ENCODE data around the gene PPP2R2B.

The PPP2R2B gene

GRCh38 chr5:146878476-146879172 lies at the start of gene PPP2R2B:
Gene PPP2R2B, minus strand, starts transcription at chr5:146878757.
- Histone ChIP-seq H3K4me3 (ENCODE audit: low read depth in 1 of 2, low read length in 2 of 2) (peak within 1 kb of the TSS; percentile 34 to 67), H3K4me1 (ENCODE audit: control insufficient read depth in 1 of 2, insufficient read depth in 2 of 2, low read length in 2 of 2) (peaks cover 0 to 16% of the 10 kb centered on the region in 2 donors), H3K36me3 (ENCODE audit: control insufficient read depth in 1 of 2, insufficient read depth in 2 of 2, low read length in 2 of 2) (no peaks in the 10 kb centered on the region), H3K27me3 (ENCODE audit: low read depth, low read length) (no peaks in the 10 kb centered on the region), H3K27ac (ENCODE audit: low read length) (no peak within 1 kb of the TSS), H3K9me3 (ENCODE audit: control insufficient read depth in 1 of 2, low read length in 2 of 2) (no peaks in the 10 kb centered on the region)

DNA sequence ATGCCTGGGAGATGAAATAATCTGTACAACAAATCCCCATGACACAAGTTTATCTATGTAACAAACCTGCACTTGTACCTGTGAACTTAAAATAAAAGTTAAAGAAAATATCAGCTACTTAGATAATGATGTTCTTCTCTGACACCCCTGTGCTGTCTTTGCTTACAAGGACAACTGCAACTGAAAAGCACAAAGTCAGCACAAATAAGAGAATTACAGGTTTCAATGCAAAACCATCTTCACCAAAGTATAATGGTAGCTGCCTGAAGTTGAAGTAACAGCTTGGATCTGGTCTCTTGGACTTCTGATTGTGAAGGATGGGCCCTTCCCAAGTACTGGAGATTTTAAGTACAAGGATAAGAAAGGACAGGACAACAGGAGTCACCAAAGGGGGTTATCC lies 45.6 kb upstream of the PPP2R2B start:
- Histone ChIP-seq H3K27me3 (ENCODE audit: low read depth, low read length) (no peaks in the 10 kb centered on the region), H3K36me3 (ENCODE audit: control insufficient read depth in 1 of 2, insufficient read depth in 2 of 2, low read length in 2 of 2) (no peaks in the 10 kb centered on the region), H3K4me1 (ENCODE audit: control insufficient read depth in 1 of 2, insufficient read depth in 2 of 2, low read length in 2 of 2) (no peaks in the 10 kb centered on the region), H3K4me3 (ENCODE audit: low read depth in 1 of 2, low read length in 2 of 2) (no peak overlapping the region), H3K27ac (ENCODE audit: low read length) (no peak overlapping the region), H3K9me3 (ENCODE audit: control insufficient read depth in 1 of 2, low read length in 2 of 2) (no peaks in the 10 kb centered on the region)

DNA sequence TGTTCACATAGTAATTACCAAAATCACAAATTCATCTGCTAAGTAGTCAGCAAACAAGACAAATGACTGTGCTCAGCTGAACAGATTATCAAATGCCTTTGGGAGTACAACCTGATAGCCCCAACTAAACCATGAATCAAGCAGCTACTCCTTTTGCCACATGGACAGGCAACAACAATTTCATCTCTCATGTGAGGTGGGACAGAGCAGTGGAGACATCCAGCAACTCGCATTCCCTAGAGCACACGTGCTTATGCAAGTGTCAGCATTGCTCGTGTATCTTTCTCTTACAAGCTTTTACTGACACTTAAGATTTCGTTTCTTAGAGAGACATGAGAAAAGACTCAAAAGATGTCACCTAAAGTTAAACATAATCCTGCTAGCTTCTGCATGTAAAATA lies 42.7 kb upstream of the PPP2R2B start:
- no peak overlapping the region for H3K4me3 ChIP-seq (ENCODE audit: low read depth in 1 of 2, low read length in 2 of 2)
- no peaks in the 10 kb centered on the region for H3K4me1 ChIP-seq (ENCODE audit: control insufficient read depth in 1 of 2, insufficient read depth in 2 of 2, low read length in 2 of 2)
- no peaks in the 10 kb centered on the region for H3K9me3 ChIP-seq (ENCODE audit: control insufficient read depth in 1 of 2, low read length in 2 of 2)
- no peaks in the 10 kb centered on the region for H3K36me3 ChIP-seq (ENCODE audit: control insufficient read depth in 1 of 2, insufficient read depth in 2 of 2, low read length in 2 of 2)
- no peak overlapping the region for H3K27ac ChIP-seq (ENCODE audit: low read length)
- H3K27me3 ChIP-seq (ENCODE audit: low read depth, low read length): no peaks in the 10 kb centered on the region

DNA sequence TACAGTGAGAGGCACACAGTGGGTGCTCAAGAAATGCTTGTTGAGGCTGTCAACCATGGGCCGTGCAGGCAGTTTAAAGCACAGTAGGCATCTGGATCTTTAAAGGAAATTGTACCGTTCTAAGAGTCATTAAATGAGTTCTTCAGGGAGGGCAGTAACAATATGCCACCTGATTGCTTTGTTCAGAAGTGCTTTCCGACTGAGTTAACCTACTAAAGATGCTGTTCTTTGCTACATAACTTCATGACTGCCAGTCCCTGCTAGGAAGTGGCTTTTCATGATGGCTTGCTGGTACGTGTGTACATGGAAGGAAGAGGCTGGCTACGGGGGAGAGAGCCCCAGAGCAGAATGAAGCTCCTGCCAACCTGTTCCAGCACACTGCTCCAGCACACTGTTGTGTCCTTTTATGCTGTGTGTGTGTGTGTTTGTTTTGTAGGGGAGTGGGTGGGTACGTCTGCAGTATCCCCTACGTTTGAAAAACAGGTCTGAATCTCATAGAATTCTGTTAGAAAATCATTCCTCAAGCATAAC lies 41.9 kb upstream of the PPP2R2B start:
- H3K9me3 ChIP-seq (ENCODE audit: control insufficient read depth in 1 of 2, low read length in 2 of 2): no peaks in the 10 kb centered on the region
- H3K4me1 ChIP-seq (ENCODE audit: control insufficient read depth in 1 of 2, insufficient read depth in 2 of 2, low read length in 2 of 2): no peaks in the 10 kb centered on the region

GRCh38 chr5:146919304-146919703 lies 40.7 kb upstream of the PPP2R2B start:
- Histone ChIP-seq H3K4me1 (ENCODE audit: control insufficient read depth in 1 of 2, insufficient read depth in 2 of 2, low read length in 2 of 2) (no peaks in the 10 kb centered on the region), H3K27me3 (ENCODE audit: low read depth, low read length) (no peaks in the 10 kb centered on the region), H3K4me3 (ENCODE audit: low read depth in 1 of 2, low read length in 2 of 2) (no peak overlapping the region)

More for the DNA sequence above, 41.9 kb upstream of the PPP2R2B start:
- no peaks in the 10 kb centered on the region for H3K36me3 ChIP-seq (ENCODE audit: control insufficient read depth in 1 of 2, insufficient read depth in 2 of 2, low read length in 2 of 2)
- H3K27ac ChIP-seq (ENCODE audit: low read length): no peak overlapping the region
- H3K4me3 ChIP-seq (ENCODE audit: low read depth in 1 of 2, low read length in 2 of 2): no peak overlapping the region
- no peaks in the 10 kb centered on the region for H3K27me3 ChIP-seq (ENCODE audit: low read depth, low read length)

DNA sequence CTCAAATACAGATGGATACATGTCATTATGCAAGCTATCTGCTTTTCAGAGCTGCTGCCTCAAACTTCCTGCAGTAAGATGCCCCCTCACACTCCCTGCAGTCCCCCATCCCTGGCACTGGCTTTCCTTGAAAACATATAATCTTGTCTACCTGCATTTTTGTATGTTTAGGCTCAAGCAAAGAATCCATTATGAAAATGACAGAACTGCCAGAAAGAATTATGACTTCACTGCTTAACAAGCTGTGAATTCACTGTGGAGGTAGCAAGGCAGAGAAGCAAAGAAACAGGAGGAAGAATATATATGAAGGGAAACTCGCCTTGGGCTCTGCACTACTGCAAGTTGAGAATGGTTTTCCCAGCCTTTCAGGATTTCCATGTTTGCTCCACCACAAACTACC lies 39.4 kb upstream of the PPP2R2B start:
- H3K4me3 ChIP-seq (ENCODE audit: low read depth in 1 of 2, low read length in 2 of 2): no peak overlapping the region
- no peaks in the 10 kb centered on the region for H3K36me3 ChIP-seq (ENCODE audit: control insufficient read depth in 1 of 2, insufficient read depth in 2 of 2, low read length in 2 of 2)

More at GRCh38 chr5:146919304-146919703, 40.7 kb upstream of the PPP2R2B start:
- Histone ChIP-seq H3K9me3 (ENCODE audit: control insufficient read depth in 1 of 2, low read length in 2 of 2) (no peaks in the 10 kb centered on the region), H3K36me3 (ENCODE audit: control insufficient read depth in 1 of 2, insufficient read depth in 2 of 2, low read length in 2 of 2) (no peaks in the 10 kb centered on the region), H3K27ac (ENCODE audit: low read length) (no peak overlapping the region)

GRCh38 chr5:146912874-146913273 lies 34.3 kb upstream of the PPP2R2B start:
- no peaks in the 10 kb centered on the region for H3K36me3 ChIP-seq (ENCODE audit: control insufficient read depth in 1 of 2, insufficient read depth in 2 of 2, low read length in 2 of 2)
- H3K4me1 ChIP-seq (ENCODE audit: control insufficient read depth in 1 of 2, insufficient read depth in 2 of 2, low read length in 2 of 2): no peaks in the 10 kb centered on the region
- H3K27me3 ChIP-seq (ENCODE audit: low read depth, low read length): no peaks in the 10 kb centered on the region
- no peak overlapping the region for H3K27ac ChIP-seq (ENCODE audit: low read length)
- no peaks in the 10 kb centered on the region for H3K9me3 ChIP-seq (ENCODE audit: control insufficient read depth in 1 of 2, low read length in 2 of 2)
- H3K4me3 ChIP-seq (ENCODE audit: low read depth in 1 of 2, low read length in 2 of 2): no peak overlapping the region

More for the DNA sequence above, 39.4 kb upstream of the PPP2R2B start:
- Histone ChIP-seq H3K27me3 (ENCODE audit: low read depth, low read length) (no peaks in the 10 kb centered on the region), H3K27ac (ENCODE audit: low read length) (no peak overlapping the region), H3K4me1 (ENCODE audit: control insufficient read depth in 1 of 2, insufficient read depth in 2 of 2, low read length in 2 of 2) (no peaks in the 10 kb centered on the region), H3K9me3 (ENCODE audit: control insufficient read depth in 1 of 2, low read length in 2 of 2) (no peaks in the 10 kb centered on the region)

DNA sequence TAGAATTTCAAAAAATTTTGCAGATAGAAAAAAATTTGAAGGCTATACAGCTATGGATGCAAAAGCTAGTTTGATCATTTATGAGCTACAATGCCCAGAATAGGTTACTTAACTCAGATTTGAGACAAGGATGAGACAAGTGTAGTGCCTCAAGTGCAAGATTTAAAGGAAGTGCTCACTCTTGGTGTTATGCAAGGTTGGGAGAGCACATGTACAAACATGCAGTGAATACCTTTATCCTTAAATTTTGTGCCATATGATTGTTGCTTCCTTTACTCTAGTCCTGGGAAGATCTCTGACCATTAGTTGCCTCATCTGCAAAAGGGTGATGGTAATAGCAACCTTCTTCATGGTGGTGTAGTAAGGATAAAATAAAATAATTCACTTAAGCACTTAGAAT lies 31.7 kb upstream of the PPP2R2B start:
- no peaks in the 10 kb centered on the region for H3K4me1 ChIP-seq (ENCODE audit: control insufficient read depth in 1 of 2, insufficient read depth in 2 of 2, low read length in 2 of 2)
- H3K9me3 ChIP-seq (ENCODE audit: control insufficient read depth in 1 of 2, low read length in 2 of 2): no peaks in the 10 kb centered on the region
- H3K4me3 ChIP-seq (ENCODE audit: low read depth in 1 of 2, low read length in 2 of 2): no peak overlapping the region
- H3K27me3 ChIP-seq (ENCODE audit: low read depth, low read length): no peaks in the 10 kb centered on the region
- H3K36me3 ChIP-seq (ENCODE audit: control insufficient read depth in 1 of 2, insufficient read depth in 2 of 2, low read length in 2 of 2): no peaks in the 10 kb centered on the region
- no peak overlapping the region for H3K27ac ChIP-seq (ENCODE audit: low read length)

GRCh38 chr5:146909255-146910068 lies 30.9 kb upstream of the PPP2R2B start:
- Histone ChIP-seq H3K9me3 (ENCODE audit: control insufficient read depth in 1 of 2, low read length in 2 of 2) (no peaks in the 10 kb centered on the region), H3K27ac (ENCODE audit: low read length) (no peak overlapping the region), H3K4me3 (ENCODE audit: low read depth in 1 of 2, low read length in 2 of 2) (no peak overlapping the region), H3K27me3 (ENCODE audit: low read depth, low read length) (no peaks in the 10 kb centered on the region), H3K36me3 (ENCODE audit: control insufficient read depth in 1 of 2, insufficient read depth in 2 of 2, low read length in 2 of 2) (no peaks in the 10 kb centered on the region), H3K4me1 (ENCODE audit: control insufficient read depth in 1 of 2, insufficient read depth in 2 of 2, low read length in 2 of 2) (no peaks in the 10 kb centered on the region)

DNA sequence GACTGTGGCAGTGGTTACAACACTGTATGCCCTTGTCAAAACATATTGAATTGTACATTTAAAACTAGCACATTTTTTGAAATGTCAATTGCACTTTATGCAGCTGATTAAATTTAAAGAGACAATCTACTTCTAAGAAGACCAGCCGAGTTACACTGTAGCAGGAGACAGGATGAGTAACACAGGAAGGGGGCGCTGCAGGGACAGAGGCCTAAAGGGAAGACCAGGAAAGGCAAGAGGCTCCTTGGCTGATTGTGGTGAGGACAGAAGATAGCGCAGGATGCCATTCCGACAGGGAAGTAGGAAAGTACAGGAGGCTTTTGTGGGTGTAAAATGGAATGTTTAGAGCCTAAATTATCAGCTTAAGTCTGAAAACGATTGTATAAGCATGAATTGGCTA lies 28.2 kb upstream of the PPP2R2B start:
- H3K9me3 ChIP-seq (ENCODE audit: control insufficient read depth in 1 of 2, low read length in 2 of 2): no peaks in the 10 kb centered on the region
- no peaks in the 10 kb centered on the region for H3K4me1 ChIP-seq (ENCODE audit: control insufficient read depth in 1 of 2, insufficient read depth in 2 of 2, low read length in 2 of 2)
- no peaks in the 10 kb centered on the region for H3K27me3 ChIP-seq (ENCODE audit: low read depth, low read length)
- H3K4me3 ChIP-seq (ENCODE audit: low read depth in 1 of 2, low read length in 2 of 2): no peak overlapping the region
- no peak overlapping the region for H3K27ac ChIP-seq (ENCODE audit: low read length)
- no peaks in the 10 kb centered on the region for H3K36me3 ChIP-seq (ENCODE audit: control insufficient read depth in 1 of 2, insufficient read depth in 2 of 2, low read length in 2 of 2)

- H3K27ac ChIP-seq (ENCODE audit: low read length): no peak overlapping the region
- no peak overlapping the region for H3K4me3 ChIP-seq (ENCODE audit: low read depth in 1 of 2, low read length in 2 of 2)
- no peaks in the 10 kb centered on the region for H3K27me3 ChIP-seq (ENCODE audit: low read depth, low read length)
- no peaks in the 10 kb centered on the region for H3K9me3 ChIP-seq (ENCODE audit: control insufficient read depth in 1 of 2, low read length in 2 of 2)
- no peaks in the 10 kb centered on the region for H3K4me1 ChIP-seq (ENCODE audit: control insufficient read depth in 1 of 2, insufficient read depth in 2 of 2, low read length in 2 of 2)
- no peaks in the 10 kb centered on the region for H3K36me3 ChIP-seq (ENCODE audit: control insufficient read depth in 1 of 2, insufficient read depth in 2 of 2, low read length in 2 of 2)
Observed at GRCh38 chr5:146904890-146905289, 26.3 kb upstream of the PPP2R2B start.

Measured in muscle layer of duodenum (tissue), 2 donors.